Measurements from ENCODE around the gene USP17L27. TPM values are rescaled to one million over a fixed set of nuclear protein-coding genes. Genes with fewer than 3 reads are reported as not detected.
A peak's percentile ranks its signal among the peaks of the same experiment; 100 is the strongest.
"Not testable (repeated sequence)": the region's sequence is repeated elsewhere in the genome, so short reads cannot be mapped to it uniquely, and the experiment has no call there.

USP17L27 gene
- total RNA-seq, 4 donors from 2014 or later: not detected

DNA sequence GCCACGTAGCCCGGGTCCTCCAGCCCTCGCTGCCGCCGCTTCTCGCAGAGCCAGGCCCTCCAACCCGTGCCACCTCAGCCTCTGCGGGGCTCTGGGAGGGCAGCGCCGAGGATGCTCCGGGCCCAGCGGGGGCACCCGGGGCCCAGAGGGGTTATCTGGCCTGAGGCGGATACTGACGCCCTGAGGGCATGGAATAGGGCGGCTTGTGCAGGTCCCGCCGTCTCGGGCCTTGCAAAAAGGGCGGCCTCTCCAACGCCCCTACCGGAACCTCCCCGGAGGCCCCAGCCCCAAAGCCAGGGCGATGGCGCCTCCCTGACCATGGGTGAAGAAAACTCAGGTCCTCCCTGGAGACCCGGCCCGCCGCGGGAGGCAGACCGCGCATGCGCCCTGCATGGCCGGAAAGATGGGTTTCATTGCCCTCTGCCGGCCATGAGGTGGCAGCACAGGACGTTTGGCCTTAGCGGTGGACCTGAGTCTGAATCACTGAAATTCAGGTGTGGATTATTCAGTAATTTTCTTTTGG is 37.1 kb downstream of the USP17L27 start:
- intact Hi-C loops (cut with DNase I); H3K27ac ChIP-seq; H3K36me3 ChIP-seq; H3K9me3 ChIP-seq; H3K4me3 ChIP-seq (replicated peaks in 1 of 3); H3K27me3 ChIP-seq; H3K4me1 ChIP-seq: not testable (repeated sequence)
- peak; percentile 61 to 62 for DNase-seq
- TF ChIP-seq, protein P1, sequence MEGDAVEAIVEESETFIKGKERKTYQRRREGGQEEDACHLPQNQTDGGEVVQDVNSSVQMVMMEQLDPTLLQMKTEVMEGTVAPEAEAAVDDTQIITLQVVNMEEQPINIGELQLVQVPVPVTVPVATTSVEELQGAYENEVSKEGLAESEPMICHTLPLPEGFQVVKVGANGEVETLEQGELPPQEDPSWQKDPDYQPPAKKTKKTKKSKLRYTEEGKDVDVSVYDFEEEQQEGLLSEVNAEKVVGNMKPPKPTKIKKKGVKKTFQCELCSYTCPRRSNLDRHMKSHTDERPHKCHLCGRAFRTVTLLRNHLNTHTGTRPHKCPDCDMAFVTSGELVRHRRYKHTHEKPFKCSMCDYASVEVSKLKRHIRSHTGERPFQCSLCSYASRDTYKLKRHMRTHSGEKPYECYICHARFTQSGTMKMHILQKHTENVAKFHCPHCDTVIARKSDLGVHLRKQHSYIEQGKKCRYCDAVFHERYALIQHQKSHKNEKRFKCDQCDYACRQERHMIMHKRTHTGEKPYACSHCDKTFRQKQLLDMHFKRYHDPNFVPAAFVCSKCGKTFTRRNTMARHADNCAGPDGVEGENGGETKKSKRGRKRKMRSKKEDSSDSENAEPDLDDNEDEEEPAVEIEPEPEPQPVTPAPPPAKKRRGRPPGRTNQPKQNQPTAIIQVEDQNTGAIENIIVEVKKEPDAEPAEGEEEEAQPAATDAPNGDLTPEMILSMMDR (IDR thresholded peaks at IDR 0.05): peak; percentile 28 to 70 (median 52)
- 51 to 68% methylated on average over 15 to 18 of the region's 36 CpGs for WGBS, 2 donors

DNA sequence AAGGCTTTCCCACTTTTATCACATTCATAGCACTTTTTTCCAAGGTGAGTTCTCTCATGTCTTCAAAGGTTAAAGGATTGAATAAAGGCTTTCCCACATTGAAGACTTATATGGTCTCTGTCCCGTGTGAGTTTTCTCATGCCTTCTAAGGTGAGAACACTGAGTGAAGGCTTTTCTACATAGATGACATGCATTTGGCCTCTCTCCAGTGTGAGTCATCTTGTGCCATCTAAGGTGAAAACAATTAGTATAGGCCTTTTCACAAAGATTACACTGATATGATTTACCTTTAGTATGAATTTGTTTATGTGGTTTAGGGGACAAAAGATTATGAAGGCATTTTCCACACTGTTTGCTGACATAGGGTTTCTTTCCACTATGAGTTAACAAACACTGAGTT is 40.2 kb downstream of the USP17L27 start:
- intact Hi-C loops (cut with DNase I): no loop called here
- WGBS, 2 donors: 90 to 92% methylated on average over 1 of the region's 1 CpG
- no peak overlapping the region for H3K27ac ChIP-seq
- DNase-seq: no peak
- no peaks in the 10 kb centered on the region for H3K36me3 ChIP-seq
- peaks cover 0 to 7% of the 10 kb centered on the region in 2 donors for H3K4me1 ChIP-seq
- H3K9me3 ChIP-seq: no peaks in the 10 kb centered on the region
- H3K27me3 ChIP-seq: no peaks in the 10 kb centered on the region
- H3K4me3 ChIP-seq (replicated peaks in 1 of 3): no peak overlapping the region
- no peak for TF ChIP-seq POLR2A (IDR thresholded peaks at IDR 0.05)
- TF ChIP-seq, protein P1 (IDR thresholded peaks at IDR 0.05): no peak

DNA sequence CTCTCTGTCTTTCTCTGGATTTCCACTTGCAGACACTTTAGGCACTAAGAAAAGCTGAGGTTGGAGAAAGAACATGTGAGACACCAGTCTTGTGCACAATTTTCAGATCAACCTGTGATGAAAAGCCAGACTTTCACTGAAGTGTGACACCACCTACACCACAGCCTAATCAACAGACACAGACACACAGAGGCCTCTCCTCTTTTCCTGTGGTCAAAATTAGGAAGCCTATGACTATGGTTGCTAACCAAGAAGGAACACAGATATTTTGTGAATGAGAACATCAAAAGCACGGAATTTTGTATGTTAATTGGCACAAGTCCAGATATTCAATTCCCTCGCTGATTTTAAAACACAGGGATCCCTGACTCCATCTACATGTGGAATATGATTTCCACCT is 45.1 kb downstream of the USP17L27 start:
- H3K4me1 ChIP-seq; H3K9me3 ChIP-seq; intact Hi-C loops (cut with DNase I); H3K27me3 ChIP-seq; H3K4me3 ChIP-seq (replicated peaks in 1 of 3); DNase-seq; H3K27ac ChIP-seq; H3K36me3 ChIP-seq: not testable (repeated sequence)
- WGBS, 2 donors: 62 to 71% methylated on average over 2 of the region's 2 CpGs

Other genes starting within 250 kb of the USP17L27 start
- gene FAM90A26, start 173.7 kb upstream of the USP17L27 start, total RNA-seq: not detected
- not detected for gene USP17L10, start 133.5 kb upstream of the USP17L27 start, total RNA-seq
- gene USP17L11, start 128.7 kb upstream of the USP17L27 start, total RNA-seq: not detected
- gene USP17L12, start 124.0 kb upstream of the USP17L27 start, total RNA-seq: not detected
- gene USP17L13, start 119.3 kb upstream of the USP17L27 start, total RNA-seq: not detected
- gene USP17L15, start 109.8 kb upstream of the USP17L27 start, total RNA-seq: not detected
- not detected for gene USP17L17, start 100.3 kb upstream of the USP17L27 start, total RNA-seq
- not detected for gene USP17L18, start 95.5 kb upstream of the USP17L27 start, total RNA-seq
- gene USP17L19, start 90.8 kb upstream of the USP17L27 start, total RNA-seq: not detected
- gene USP17L20, start 86.0 kb upstream of the USP17L27 start, total RNA-seq: not detected
- not detected for gene USP17L21, start 81.3 kb upstream of the USP17L27 start, total RNA-seq
- gene USP17L22, start 76.5 kb upstream of the USP17L27 start, total RNA-seq: not detected
- not detected for gene USP17L24, start 19.0 kb upstream of the USP17L27 start, total RNA-seq
- not detected for gene USP17L25, start 14.2 kb upstream of the USP17L27 start, total RNA-seq
- gene USP17L26, start 9.5 kb upstream of the USP17L27 start, total RNA-seq: not detected
- not detected for gene USP17L5, start 4.7 kb upstream of the USP17L27 start, total RNA-seq
- not detected for gene USP17L28, start 4.7 kb downstream of the USP17L27 start, total RNA-seq
- not detected for gene USP17L29, start 9.5 kb downstream of the USP17L27 start, total RNA-seq
- gene USP17L30, start 19.0 kb downstream of the USP17L27 start, total RNA-seq: not detected
- not detected for gene DEFB131A, start 100.3 kb downstream of the USP17L27 start, total RNA-seq

Data from thyroid gland (tissue), 4 donors.